ENCODE measurements around the gene SEPTIN12.

DNA sequence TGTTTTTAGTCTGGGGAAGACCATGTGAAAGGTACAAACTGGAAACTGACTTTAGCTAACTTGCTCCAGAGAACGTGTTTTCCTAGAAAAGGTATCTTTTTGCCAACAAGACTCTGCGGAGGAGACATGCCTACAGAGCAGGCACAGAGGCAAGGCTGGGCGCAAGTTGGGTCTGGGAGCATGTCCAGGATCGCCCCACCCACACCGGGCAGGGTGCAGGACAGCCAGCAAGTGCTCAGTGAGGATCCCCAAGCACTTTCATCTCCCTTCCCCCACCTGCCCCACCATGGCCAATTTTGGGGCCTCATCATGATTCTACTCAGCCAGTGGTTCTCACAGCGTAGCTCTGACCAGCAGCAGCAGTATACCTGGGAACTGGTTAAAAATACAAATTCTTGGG lies 32.5 kb upstream of the SEPTIN12 start:
- TF ChIP-seq, protein P1, sequence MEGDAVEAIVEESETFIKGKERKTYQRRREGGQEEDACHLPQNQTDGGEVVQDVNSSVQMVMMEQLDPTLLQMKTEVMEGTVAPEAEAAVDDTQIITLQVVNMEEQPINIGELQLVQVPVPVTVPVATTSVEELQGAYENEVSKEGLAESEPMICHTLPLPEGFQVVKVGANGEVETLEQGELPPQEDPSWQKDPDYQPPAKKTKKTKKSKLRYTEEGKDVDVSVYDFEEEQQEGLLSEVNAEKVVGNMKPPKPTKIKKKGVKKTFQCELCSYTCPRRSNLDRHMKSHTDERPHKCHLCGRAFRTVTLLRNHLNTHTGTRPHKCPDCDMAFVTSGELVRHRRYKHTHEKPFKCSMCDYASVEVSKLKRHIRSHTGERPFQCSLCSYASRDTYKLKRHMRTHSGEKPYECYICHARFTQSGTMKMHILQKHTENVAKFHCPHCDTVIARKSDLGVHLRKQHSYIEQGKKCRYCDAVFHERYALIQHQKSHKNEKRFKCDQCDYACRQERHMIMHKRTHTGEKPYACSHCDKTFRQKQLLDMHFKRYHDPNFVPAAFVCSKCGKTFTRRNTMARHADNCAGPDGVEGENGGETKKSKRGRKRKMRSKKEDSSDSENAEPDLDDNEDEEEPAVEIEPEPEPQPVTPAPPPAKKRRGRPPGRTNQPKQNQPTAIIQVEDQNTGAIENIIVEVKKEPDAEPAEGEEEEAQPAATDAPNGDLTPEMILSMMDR (optimal IDR thresholded peaks at IDR 0.05 in 1 of 3, IDR thresholded peaks at IDR 0.05 in 1 of 3, conservative IDR thresholded peaks at IDR 0.05 in 1 of 3; ENCODE audit: extremely low read depth in 1 of 3, insufficient read depth in 2 of 3, low read length in 3 of 3), result no peak
- no peak for TF ChIP-seq EZH2 (IDR thresholded peaks at IDR 0.05; ENCODE audit: low read length)

All from keratinocyte (primary cell).